IMR-90 (cell line): Measurements from ENCODE around the gene TLX1. TPM values are rescaled to one million over a fixed set of nuclear protein-coding genes. Genes with fewer than 3 reads are reported as not detected.

Experiments
- ATAC-seq: fragments of 200-7000 bp; cut with Tn5 transposase; 2 replicates; pipeline ENCODE4 v1.9.1; 2020; ENCODE audit warnings: low read depth, mild to moderate bottlenecking, moderate library complexity
- BruUV-seq: library from RNA; stranded (reverse); fragments of 400-500 nt; replicated peaks from 2 replicates; lab custom pipeline; 2021; lab: Mats Ljungman, UMichigan
- CTCF ChIA-PET: fragments of 300-600 bp; formaldehyde crosslinking; extraction: SDS; loops from one replicate; lab custom pipeline; 2021; ENCODE audit warnings: antibody characterized with exemption; lab: Yijun Ruan, JAX
- POLR2A ChIA-PET: fragments of 300-600 bp; sonication (Branson Sonifier 250); formaldehyde crosslinking; loops from one replicate; lab custom pipeline; 2022; ENCODE audit warnings: antibody characterized with exemption; ENCODE audit not compliant: unreplicated experiment; lab: Charles Lee
- DNase-seq: peaks from one replicate; pipeline ENCODE4 v3.0.0; 2013
- H2AFZ ChIP-seq: replicated peaks from 2 replicates; pipeline ENCODE3; 2013; ENCODE audit warnings: low read length, mild to moderate bottlenecking; ENCODE audit not compliant: poor library complexity
- H2AK5ac ChIP-seq: 2 replicates; pipeline ENCODE4 v1.6.1; 2013; ENCODE audit warnings: low read depth, low read length, inconsistent platforms
- H2AK9ac ChIP-seq: replicated peaks from 2 replicates; pipeline ENCODE3; 2013; ENCODE audit warnings: mild to moderate bottlenecking, low read depth, low read length, moderate library complexity; ENCODE audit not compliant: poor library complexity
- H2BK120ac ChIP-seq: 2 replicates; pipeline ENCODE4 v1.6.1; 2013; ENCODE audit warnings: low read depth, low read length, inconsistent platforms
- H2BK15ac ChIP-seq: 3 replicates; pipeline ENCODE4 v1.6.1; 2013; ENCODE audit warnings: low read depth, low read length, inconsistent platforms
- H2BK20ac ChIP-seq: 2 replicates; pipeline ENCODE4 v1.6.1; 2013; ENCODE audit warnings: low read depth, mild to moderate bottlenecking, inconsistent platforms, low read length, moderate library complexity
- H2BK5ac ChIP-seq: 2 replicates; pipeline ENCODE4 v1.6.1; 2013; ENCODE audit warnings: mild to moderate bottlenecking, low read depth, low read length, inconsistent platforms; ENCODE audit not compliant: poor library complexity, severe bottlenecking
- H3K14ac ChIP-seq: replicated peaks from 2 replicates; pipeline ENCODE4 v1.6.1; 2013; ENCODE audit warnings: low read depth, low read length, inconsistent platforms
- H3K18ac ChIP-seq: 2 replicates; pipeline ENCODE4 v1.6.1; 2013; ENCODE audit warnings: low read depth, low read length, control low read depth
- H3K23ac ChIP-seq: 2 replicates; pipeline ENCODE4 v1.6.1; 2013; ENCODE audit warnings: low read depth, low read length, inconsistent platforms
- H3K27ac ChIP-seq: 2 replicates; pipeline ENCODE4 v1.5.1; 2013; ENCODE audit warnings: mild to moderate bottlenecking, control low read depth, low read length; ENCODE audit not compliant: insufficient read depth
- H3K27me3 ChIP-seq: 2 replicates; pipeline ENCODE4 v1.6.1; 2013; ENCODE audit warnings: low read length; ENCODE audit not compliant: control insufficient read depth, insufficient read depth
- H3K36me3 ChIP-seq: 2 replicates; pipeline ENCODE4 v1.6.1; 2013; ENCODE audit warnings: low read length, mixed read lengths; ENCODE audit not compliant: control insufficient read depth, insufficient read depth
- H3K4ac ChIP-seq: 2 replicates; pipeline ENCODE4 v1.6.1; 2013; ENCODE audit warnings: low read depth, low read length, inconsistent platforms
- H3K4me1 ChIP-seq: 2 replicates; pipeline ENCODE4 v1.6.1; 2013; ENCODE audit warnings: low read length, mixed read lengths; ENCODE audit not compliant: control insufficient read depth, insufficient read depth
- H3K4me2 ChIP-seq: 2 replicates; pipeline ENCODE4 v1.6.1; 2013; ENCODE audit warnings: low read depth, mild to moderate bottlenecking, control low read depth, low read length, moderate library complexity
- H3K4me3 ChIP-seq: 2 replicates; pipeline ENCODE4 v1.5.1; 2013; ENCODE audit warnings: low read depth, mild to moderate bottlenecking, control low read depth, low read length, moderate library complexity; ENCODE audit not compliant: insufficient read depth
- H3K56ac ChIP-seq: 2 replicates; pipeline ENCODE4 v1.6.1; 2013; ENCODE audit warnings: low read length, inconsistent platforms; ENCODE audit not compliant: insufficient read depth; ENCODE audit errors: extremely low read depth
- H3K79me1 ChIP-seq, 2 experiments: 2 replicates each; pipeline ENCODE4 v1.6.1; 2013; ENCODE audit warnings: low read length in 2 of 2, inconsistent platforms in 1 of 2, low read depth in 1 of 2
- H3K9ac ChIP-seq: 2 replicates; pipeline ENCODE4 v1.6.1; 2013; ENCODE audit warnings: low read depth, low read length, control low read depth
- H3K9me1 ChIP-seq: 2 replicates; pipeline ENCODE4 v1.6.1; 2013; ENCODE audit warnings: low read length, inconsistent platforms; ENCODE audit not compliant: insufficient read depth
- H3K9me3 ChIP-seq: 2 replicates; pipeline ENCODE4 v1.6.1; 2013; ENCODE audit warnings: low read length; ENCODE audit not compliant: control insufficient read depth, insufficient read depth
- H4K20me1 ChIP-seq: 2 replicates; pipeline ENCODE4 v1.6.1; 2013; ENCODE audit warnings: low read length, inconsistent platforms; ENCODE audit not compliant: insufficient read depth
- H4K5ac ChIP-seq: 2 replicates; pipeline ENCODE4 v1.6.1; 2013; ENCODE audit warnings: mild to moderate bottlenecking, low read depth, low read length, control low read depth
- H4K8ac ChIP-seq, 2 experiments: 2 replicates each; pipeline ENCODE4 v1.6.1; 2013; ENCODE audit warnings: low read depth in 2 of 2, low read length in 2 of 2, control low read depth in 1 of 2, inconsistent platforms in 1 of 2
- H4K91ac ChIP-seq: 2 replicates; pipeline ENCODE4 v1.6.1; 2013; ENCODE audit warnings: low read depth, low read length, inconsistent platforms; ENCODE audit not compliant: insufficient read depth
- BHLHE40 ChIP-seq: fragments of 150-350 bp; IDR thresholded peaks from 2 replicates; pipeline ENCODE4 v1.6.1; 2016; ENCODE audit warnings: mild to moderate bottlenecking, low read depth, low read length
- CEBPB ChIP-seq: IDR thresholded peaks from 2 replicates; pipeline ENCODE4 v1.6.1; 2012; ENCODE audit warnings: low read depth, low read length, improper control_type of control experiment
- CHD1 ChIP-seq: IDR thresholded peaks from 2 replicates; pipeline ENCODE4 v1.6.1; 2012; ENCODE audit warnings: low read depth, low read length, improper control_type of control experiment
- MAFK ChIP-seq: IDR thresholded peaks from 2 replicates; pipeline ENCODE4 v1.6.1; 2012; ENCODE audit warnings: low read depth, low read length, improper control_type of control experiment
- MAZ ChIP-seq: IDR thresholded peaks from 2 replicates; pipeline ENCODE4 v1.6.1; 2012; ENCODE audit warnings: low read depth, mild to moderate bottlenecking, low read length, improper control_type of control experiment, moderate library complexity, borderline replicate concordance
- NFE2L2 ChIP-seq: fragments of 150-350 bp; IDR thresholded peaks from 2 replicates; pipeline ENCODE4 v1.6.1; 2016; ENCODE audit warnings: low read depth, mild to moderate bottlenecking, low read length
- POLR2A ChIP-seq: IDR thresholded peaks from 2 replicates; pipeline ENCODE4 v1.6.1; 2012; ENCODE audit warnings: mild to moderate bottlenecking, low read depth, low read length
- RCOR1 ChIP-seq: IDR thresholded peaks from 2 replicates; pipeline ENCODE4 v1.6.1; 2012; ENCODE audit warnings: mild to moderate bottlenecking, low read length, improper control_type of control experiment; ENCODE audit not compliant: insufficient replicate concordance
- RFX5 ChIP-seq: IDR thresholded peaks from 2 replicates; pipeline ENCODE4 v1.8.0; 2012; ENCODE audit warnings: low read depth, mild to moderate bottlenecking, low read length, moderate library complexity
- SMC3 ChIP-seq: fragments of 150-350 bp; IDR thresholded peaks from 2 replicates; pipeline ENCODE4 v1.6.1; 2016; ENCODE audit warnings: low read depth, mild to moderate bottlenecking, antibody characterized with exemption, low read length, moderate library complexity
- USF2 ChIP-seq: fragments of 150-350 bp; IDR thresholded peaks from 2 replicates; pipeline ENCODE4 v1.6.1; 2017; ENCODE audit warnings: mild to moderate bottlenecking, antibody characterized with exemption, low read length, low read depth
- WGBS, 2 experiments: methylation state at CpG; one replicate each; pipeline versions ENCODE4 v1.1.5 to v1.1.7; 2013; ENCODE audit warnings: missing lambda C conversion rate in 2 of 2; ENCODE audit not compliant: insufficient read length in 1 of 2; ENCODE audit errors: extremely low coverage in 2 of 2; 5-methylcytosine and 5-hydroxymethylcytosine counted together
- dilution Hi-C: fragments of 300-500 bp; cut with HindIII; formaldehyde crosslinking; loops from one replicate; pipeline ENCODE4 v1.14.3; 2018; ENCODE audit warnings: low sequenced_read_pairs; ENCODE audit not compliant: unreplicated experiment
- in situ Hi-C: fragments of 300-500 bp; cut with MboI; formaldehyde crosslinking; loops from 3 replicates; pipeline ENCODE4 v1.14.3; 2019; ENCODE audit warnings: low sequenced_read_pairs, inconsistent platforms, mixed read lengths
- intact Hi-C: fragments of 100-400 bp; cut with micrococcal nuclease; formaldehyde crosslinking; loops from 2 replicates; pipeline ENCODE4 v1.10.0; 2022
- polyA plus RNA-seq, 3 experiments: library from polyadenylated mRNA; depleted of rRNA; stranded (reverse); fragments of >200 nt; gene quantifications; 2 replicates each; pipeline ENCODE4 v1.2.3, GENCODE V29; 2012; ENCODE audit warnings: low replicate concordance in 1 of 3
- total RNA-seq: library from RNA; depleted of rRNA; stranded (reverse); fragments of >200 nt; gene quantifications from 2 replicates; pipeline ENCODE4 v1.2.3, GENCODE V29; 2012
- TF ChIP-seq, protein P1 (sequence below): conservative IDR thresholded peaks from 2 replicates; pipeline ENCODE4 v1.5.1; 2012; ENCODE audit warnings: mild to moderate bottlenecking, low read depth, low read length, improper control_type of control experiment

Gene TLX1
- total and polyA plus RNA-seq, 2 of the 4 experiments (the other 2 are of a cell fraction) = not detected

- no peak overlapping the region for H4K8ac ChIP-seq
- peaks cover 77% of the 10 kb centered on the region for H3K27me3 ChIP-seq
- BruUV-seq = no TSS peak
- intact Hi-C loops = no loop called here
- ATAC-seq (no peak), DNase-seq (no peak)
- H3K9me1 ChIP-seq = no peaks in the 10 kb centered on the region
- H3K14ac ChIP-seq = no peak overlapping the region
- H2BK15ac ChIP-seq = no peak overlapping the region
- dilution Hi-C loops = no loop called here
- no peak overlapping the region for H2BK20ac ChIP-seq
- no peak overlapping the region for H4K91ac ChIP-seq
- H3K27ac ChIP-seq = no peak overlapping the region
- H3K4ac ChIP-seq = no peak overlapping the region
- no peak overlapping the region for H3K23ac ChIP-seq
- 0 out of 2 replicates have a peak, but pooled peaks cover 2% of the 10 kb centered on the region for H3K4me1 ChIP-seq
- ChIA-PET POLR2A (no interaction called here), CTCF (no interaction called here)
- H2BK5ac ChIP-seq = no peak overlapping the region
- H3K36me3 ChIP-seq = no peaks in the 10 kb centered on the region
- no peak overlapping the region for H2AK5ac ChIP-seq
- no peak overlapping the region for H3K4me2 ChIP-seq
- 40% methylated on average over 6 of the region's 14 CpGs; no CpG with 5 or more reads in 1 of the 2 experiments for WGBS, 2 experiments
- TF ChIP-seq RCOR1 = no peak
- TF ChIP-seq USF2 = no peak
- TF ChIP-seq NFE2L2 = no peak
- TF ChIP-seq, protein P1, sequence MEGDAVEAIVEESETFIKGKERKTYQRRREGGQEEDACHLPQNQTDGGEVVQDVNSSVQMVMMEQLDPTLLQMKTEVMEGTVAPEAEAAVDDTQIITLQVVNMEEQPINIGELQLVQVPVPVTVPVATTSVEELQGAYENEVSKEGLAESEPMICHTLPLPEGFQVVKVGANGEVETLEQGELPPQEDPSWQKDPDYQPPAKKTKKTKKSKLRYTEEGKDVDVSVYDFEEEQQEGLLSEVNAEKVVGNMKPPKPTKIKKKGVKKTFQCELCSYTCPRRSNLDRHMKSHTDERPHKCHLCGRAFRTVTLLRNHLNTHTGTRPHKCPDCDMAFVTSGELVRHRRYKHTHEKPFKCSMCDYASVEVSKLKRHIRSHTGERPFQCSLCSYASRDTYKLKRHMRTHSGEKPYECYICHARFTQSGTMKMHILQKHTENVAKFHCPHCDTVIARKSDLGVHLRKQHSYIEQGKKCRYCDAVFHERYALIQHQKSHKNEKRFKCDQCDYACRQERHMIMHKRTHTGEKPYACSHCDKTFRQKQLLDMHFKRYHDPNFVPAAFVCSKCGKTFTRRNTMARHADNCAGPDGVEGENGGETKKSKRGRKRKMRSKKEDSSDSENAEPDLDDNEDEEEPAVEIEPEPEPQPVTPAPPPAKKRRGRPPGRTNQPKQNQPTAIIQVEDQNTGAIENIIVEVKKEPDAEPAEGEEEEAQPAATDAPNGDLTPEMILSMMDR = no peak
- no peak for TF ChIP-seq POLR2A
- TF ChIP-seq CEBPB = no peak
- no peak for TF ChIP-seq MAZ
- TF ChIP-seq CHD1 = no peak
- no peak for TF ChIP-seq MAFK
- TF ChIP-seq RFX5 = no peak
- no peak for TF ChIP-seq SMC3
- TF ChIP-seq BHLHE40 = no peak
- H4K20me1 ChIP-seq = no peaks in the 10 kb centered on the region
- H3K18ac ChIP-seq = no peak overlapping the region
- H2AFZ ChIP-seq = no peak overlapping the region
- H3K56ac ChIP-seq = no peak overlapping the region
- H3K9me3 ChIP-seq = no peaks in the 10 kb centered on the region
- no peak overlapping the region for H3K4me3 ChIP-seq
- H3K9ac ChIP-seq = no peak overlapping the region
- H4K5ac ChIP-seq = no peak overlapping the region
- in situ Hi-C loops = no loop called here
- no peak overlapping the region for H2BK120ac ChIP-seq
- H2AK9ac ChIP-seq = no peak overlapping the region
- no peaks in the 10 kb centered on the region for H3K79me1 ChIP-seq
Observed at GRCh38 chr10:101087965-101088364, 43.1 kb upstream of the TLX1 start.
